Hair follicular keratinocyte (primary cell): Measurements from ENCODE around the gene ADAMTSL2. TPM values are rescaled to one million over a fixed set of nuclear protein-coding genes. Genes with fewer than 3 reads are reported as not detected.

Experiments
- total RNA-seq: library from RNA; depleted of rRNA; stranded (reverse); fragments of >200 nt; gene quantifications from 2 replicates; pipeline ENCODE4 v1.2.3, GENCODE V29; 2015

Gene ADAMTSL2
- total RNA-seq: not detected in 2 replicates

GRCh38 chr9:133534346-133535291, at the start of gene ADAMTSL2:
TSS of gene ADAMTSL2 (plus strand) at chr9:133534704. CDS start at chr9:133536713, 2,009 bp downstream.

GRCh38 chr9:133524679-133525228, 9.8 kb upstream of the ADAMTSL2 start, which contains the start of gene MYMK:
TSS of gene MYMK (minus strand) at chr9:133524959. CDS start at chr9:133524844, 115 bp downstream.

GRCh38 chr9:133609311-133610098, 75.0 kb downstream of the ADAMTSL2 start, which contains the start of gene FAM163B:
TSS of gene FAM163B (minus strand) at chr9:133609389. CDS start at chr9:133580223, 29,166 bp downstream.

Other genes starting within 250 kb of the ADAMTSL2 start
- 13.9 and 23.5 TPM in 2 replicates for gene SURF6, start 198.5 kb upstream of the ADAMTSL2 start, total RNA-seq
- gene MED22, start 186.6 kb upstream of the ADAMTSL2 start, total RNA-seq: 17.7 and 23.4 TPM in 2 replicates
- 2,877 and 3,258 TPM in 2 replicates for gene RPL7A, start 186.5 kb upstream of the ADAMTSL2 start, total RNA-seq
- gene SURF1, start 178.2 kb upstream of the ADAMTSL2 start, total RNA-seq: 28.3 and 37.3 TPM in 2 replicates
- gene SURF2, start 178.2 kb upstream of the ADAMTSL2 start, total RNA-seq: 37.2 and 46.6 TPM in 2 replicates
- 194 and 245 TPM in 2 replicates for gene SURF4, start 158.6 kb upstream of the ADAMTSL2 start, total RNA-seq
- 0.19 TPM in 1 of 2 replicates, not detected in the other for gene STKLD1, start 158.3 kb upstream of the ADAMTSL2 start, total RNA-seq
- gene REXO4, start 116.7 kb upstream of the ADAMTSL2 start, total RNA-seq: 19.5 and 24.7 TPM in 2 replicates
- gene ADAMTS13, start 112.3 kb upstream of the ADAMTSL2 start, total RNA-seq: 0.61 and 0.70 TPM in 2 replicates
- 1.6 and 5.3 TPM in 2 replicates for gene CACFD1, start 74.7 kb upstream of the ADAMTSL2 start, total RNA-seq
- 21.6 and 30.5 TPM in 2 replicates for gene SLC2A6, start 55.6 kb upstream of the ADAMTSL2 start, total RNA-seq
- gene MYMK, start 9.7 kb upstream of the ADAMTSL2 start, total RNA-seq: not detected in 2 replicates
- not detected in 2 replicates for gene FAM163B, start 74.7 kb downstream of the ADAMTSL2 start, total RNA-seq
- not detected in 2 replicates for gene DBH, start 101.7 kb downstream of the ADAMTSL2 start, total RNA-seq
- 0.27 and 0.86 TPM in 2 replicates for gene SARDH, start 203.6 kb downstream of the ADAMTSL2 start, total RNA-seq